ENCODE measurements around the gene FILIP1.

The FILIP1 gene

DNA sequence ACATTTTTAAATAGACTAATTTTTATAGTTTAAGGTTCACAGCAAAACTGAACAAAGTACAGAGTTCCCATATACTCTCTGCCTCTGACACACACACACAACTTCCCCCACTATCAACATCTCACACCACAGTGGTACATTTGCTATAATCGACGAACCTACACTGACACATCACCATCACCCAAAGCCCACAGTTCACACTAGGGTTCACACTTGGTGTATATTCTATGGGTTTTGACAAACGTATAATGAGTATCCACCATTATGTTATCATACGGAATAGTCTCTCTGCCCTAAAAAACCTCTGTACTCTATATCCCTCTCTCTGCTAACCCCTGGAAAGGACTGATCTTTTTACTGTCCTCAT is 224.6 kb downstream of the FILIP1 start:
- DNase-seq = no peak

DNA sequence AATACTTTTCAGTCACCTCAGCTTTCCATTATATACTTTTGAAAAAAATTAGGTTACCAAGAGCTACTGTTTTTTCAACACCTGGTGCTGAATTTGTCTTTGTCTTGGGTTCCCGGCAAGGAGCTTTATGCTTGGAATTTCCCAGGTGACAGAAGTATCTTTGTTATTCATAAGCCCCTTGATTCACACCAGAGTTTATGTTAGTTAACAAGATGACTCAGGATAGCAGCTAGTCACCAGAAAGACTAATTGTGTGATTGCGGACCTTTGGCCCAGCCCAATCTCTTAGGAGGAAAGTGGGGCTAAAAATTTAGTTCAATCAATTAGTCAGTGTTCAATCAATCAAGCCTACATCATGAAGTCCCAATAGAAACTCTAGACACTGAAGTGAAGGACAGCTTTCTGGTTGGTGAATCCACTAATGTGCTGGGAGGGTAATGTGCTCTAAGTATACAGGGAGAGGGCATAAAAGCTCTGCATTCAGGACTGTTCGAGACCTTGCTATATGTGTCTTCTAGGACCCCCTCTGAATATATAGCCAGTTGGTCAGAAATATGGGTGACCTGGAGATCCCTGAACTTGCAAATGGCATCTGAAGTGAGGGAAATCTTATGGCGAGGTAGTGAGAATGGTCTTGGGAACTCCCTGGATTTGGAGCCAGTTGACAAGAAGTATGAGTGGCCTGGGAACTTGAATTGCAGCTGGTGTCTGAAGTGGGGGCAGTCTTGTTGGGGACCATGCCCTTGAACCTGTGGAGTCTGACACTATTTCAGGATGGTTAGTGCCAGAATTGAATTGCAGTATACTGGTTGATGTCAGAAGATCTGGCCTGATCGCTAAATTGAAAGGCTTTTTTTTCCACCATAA is 225.2 kb downstream of the FILIP1 start:
- DNase-seq = no peak

DNA sequence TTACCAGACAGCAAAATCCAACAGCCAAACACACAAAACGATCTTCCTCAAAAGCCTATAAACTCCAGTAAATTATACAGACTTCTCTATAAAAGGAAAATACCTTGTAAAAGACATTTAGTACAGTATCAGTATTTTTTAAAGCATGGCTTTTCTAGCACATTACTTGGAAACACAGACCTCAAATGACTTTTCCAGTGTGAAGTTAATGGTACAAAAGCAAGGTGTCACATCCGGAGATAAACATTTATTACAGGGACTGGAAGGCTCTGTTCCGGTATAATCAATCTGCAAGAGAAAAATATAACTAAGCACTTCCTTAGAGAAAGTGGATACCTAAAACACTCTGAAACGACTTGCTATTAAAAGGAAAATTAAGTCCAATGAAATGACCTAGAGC is 226.1 kb downstream of the FILIP1 start:
- no peak for DNase-seq

DNA sequence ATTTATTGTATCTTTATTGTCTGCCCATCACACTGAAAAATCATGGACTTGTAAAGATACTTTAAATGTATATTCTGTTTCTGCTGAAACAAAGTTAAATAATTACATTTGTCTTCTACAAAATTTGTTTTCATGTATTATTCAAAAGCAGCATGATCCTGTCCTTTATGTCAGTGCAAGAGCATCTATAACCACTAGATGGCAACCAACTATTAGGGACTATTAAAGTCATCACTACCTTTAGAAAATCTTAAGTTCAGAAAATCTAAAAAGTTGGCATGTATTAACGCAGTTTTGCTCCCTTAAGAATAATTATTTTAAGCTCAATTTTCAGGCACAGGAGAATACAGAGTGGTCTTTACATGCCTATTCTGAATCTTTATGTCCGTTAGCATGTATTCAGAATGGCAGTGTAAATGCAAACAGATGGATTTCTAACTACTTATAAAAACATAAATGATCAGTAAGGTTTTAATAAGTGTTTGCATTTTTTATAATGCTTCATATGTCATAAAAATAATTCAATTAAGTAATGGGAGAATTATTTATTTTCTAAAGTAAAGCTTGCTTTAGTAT is 226.8 kb downstream of the FILIP1 start:
- DNase-seq = no peak

DNA sequence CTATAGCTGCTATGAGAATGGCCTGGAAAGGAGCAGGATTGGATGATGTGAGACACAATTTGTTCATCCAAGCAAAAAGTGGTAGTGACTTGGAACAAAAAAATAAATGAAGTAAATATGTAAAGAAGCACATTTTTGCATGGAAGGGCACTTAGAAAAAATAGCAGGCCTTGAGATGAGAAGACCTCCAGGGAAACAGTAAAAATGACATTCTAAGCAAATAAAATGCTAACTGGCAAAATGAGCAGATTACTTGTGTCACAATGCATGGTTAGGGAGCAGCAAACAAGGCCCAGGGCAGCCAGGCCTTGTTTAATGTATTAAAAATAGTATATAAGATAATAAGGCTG is 230.2 kb downstream of the FILIP1 start:
- no peak for DNase-seq

DNA sequence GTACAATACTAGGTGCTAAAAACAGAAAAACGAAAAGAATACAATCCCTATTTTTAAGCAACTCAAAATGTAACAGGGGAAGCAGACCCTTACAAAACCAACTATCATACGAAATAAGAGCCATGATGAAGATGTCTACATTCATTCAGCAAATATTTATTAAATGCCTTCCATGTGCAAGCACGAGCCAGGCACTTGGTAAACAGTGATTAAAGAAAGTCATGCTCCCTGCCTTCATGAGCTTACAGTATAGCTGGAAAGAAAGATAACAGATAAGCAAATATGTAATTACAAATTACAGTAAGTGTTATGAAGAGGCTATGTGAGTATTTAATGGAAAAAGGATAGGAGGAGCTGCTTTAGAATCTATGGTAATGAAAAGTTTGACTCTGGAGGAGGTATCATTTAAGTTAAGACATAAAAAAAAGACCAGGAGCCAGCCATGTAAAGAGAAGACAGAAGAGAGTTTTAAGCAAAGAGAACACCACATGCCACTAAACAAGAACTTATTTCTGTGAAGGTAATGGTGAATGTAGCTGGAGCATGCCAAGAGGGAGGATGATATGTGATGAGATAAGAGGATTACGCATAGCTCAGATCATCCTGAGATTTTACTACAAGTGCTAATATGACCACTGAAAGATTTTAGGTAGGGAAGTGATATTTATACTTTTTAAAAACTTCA is 230.7 kb downstream of the FILIP1 start:
- DNase-seq = no peak

DNA sequence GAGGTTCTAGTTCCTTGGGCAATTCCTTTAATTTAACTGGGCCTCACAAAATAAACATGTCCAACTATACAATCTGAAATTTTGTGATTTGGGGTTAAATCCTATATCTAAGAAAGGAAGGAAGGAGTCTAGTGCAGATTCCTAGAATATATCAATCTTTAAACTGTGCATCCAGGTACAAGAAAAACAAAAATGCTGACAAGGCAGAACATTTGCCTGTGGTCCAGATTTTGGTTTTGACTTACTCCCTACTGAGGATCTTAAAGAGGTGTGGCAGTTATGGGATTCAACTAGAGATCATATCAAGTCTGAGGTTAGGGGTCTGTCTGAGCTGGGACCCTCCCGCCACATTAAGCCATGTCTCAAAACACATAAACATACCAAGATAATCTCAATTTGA is 232.3 kb downstream of the FILIP1 start:
- DNase-seq = no peak

DNA sequence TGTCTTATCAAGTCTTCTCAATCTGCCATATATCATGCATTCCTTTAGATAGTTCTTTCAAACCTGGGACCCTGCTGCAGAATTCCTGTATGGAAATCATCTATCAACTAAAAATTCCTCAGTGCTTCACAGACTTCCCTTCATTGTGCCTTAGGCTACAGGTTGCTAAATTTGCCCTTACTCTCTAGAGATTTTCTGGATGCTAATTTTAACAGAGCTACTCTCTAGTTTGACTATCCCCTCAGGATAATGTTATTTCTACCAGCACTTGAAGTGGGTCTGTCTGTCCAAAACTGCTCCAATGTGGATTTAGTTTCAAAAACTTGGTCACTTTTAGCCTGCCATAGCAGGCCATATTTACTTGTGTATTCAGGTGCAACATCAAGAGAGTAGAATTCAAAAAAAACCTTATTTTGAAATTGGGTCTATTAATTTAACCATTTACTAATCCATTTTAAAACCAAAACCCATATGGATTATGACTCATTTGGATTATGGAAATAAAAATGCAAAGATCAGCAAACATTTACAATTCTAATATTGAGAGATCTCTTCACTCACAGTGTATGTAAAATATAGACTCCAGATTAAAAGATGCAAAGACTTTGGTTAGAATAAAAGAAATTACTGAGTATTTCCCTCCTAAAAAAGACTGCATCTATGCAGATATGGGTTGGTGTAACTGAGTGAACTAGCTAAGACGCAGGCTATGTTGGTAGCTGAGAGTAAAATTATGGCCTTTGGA is 236.1 kb downstream of the FILIP1 start:
- no peak for DNase-seq

DNA sequence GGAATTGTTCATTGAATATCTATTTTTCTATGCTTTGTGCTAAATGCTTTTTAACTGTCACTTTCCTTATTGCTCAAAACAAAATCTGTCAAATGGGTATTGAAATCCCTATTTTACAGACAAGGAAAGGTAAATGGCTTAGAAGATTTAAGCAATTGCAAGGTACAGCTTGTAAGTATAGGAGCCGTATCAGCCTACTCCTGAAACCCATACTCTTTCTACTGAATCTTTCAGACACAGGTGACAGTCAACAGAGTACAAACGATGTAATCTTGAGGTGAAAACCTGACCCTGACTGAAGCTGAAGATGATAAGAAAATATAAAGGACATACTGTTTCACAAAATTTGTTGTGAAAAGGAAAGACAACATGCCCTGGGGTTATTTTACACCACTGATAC is 243.0 kb downstream of the FILIP1 start:
- no peak for DNase-seq

DNA sequence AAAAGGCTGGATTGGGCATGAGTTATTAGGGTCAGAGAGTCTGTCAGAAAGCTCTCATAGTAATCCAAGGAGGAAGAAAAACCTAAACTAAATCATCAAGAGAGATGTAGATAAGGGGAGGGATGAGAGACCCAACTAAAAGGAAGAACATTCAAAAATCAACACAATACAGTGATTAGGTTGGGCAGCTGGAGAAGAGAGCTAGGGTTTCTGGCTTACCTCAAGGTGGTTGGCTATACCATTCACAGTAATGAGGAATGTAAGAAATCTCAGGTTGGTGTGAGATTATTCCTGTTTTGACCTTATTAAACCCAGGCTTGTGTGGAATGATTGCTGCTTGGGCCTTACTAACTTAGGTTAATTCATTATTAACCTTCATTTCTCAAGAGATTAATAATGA is 243.8 kb downstream of the FILIP1 start:
- no peak for DNase-seq

DNA sequence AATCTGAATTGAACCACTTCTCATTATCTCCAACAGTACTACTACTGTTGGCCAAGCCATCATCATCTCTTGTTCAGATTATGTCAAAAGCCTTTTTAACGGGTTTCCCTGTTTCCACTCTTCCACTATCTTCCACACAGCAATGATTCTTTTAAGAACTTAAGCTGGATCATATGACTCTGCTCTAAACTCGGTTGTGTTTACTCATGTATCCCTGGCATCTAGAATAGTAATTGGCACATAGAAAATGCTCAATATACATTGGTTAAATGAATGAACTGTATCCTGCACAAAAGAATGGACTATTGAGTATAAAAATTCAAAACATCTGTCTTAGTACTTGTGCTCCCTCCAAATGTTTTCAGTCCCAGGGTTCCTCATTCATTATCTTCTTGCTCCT is 247.2 kb downstream of the FILIP1 start:
- no peak for DNase-seq

DNA sequence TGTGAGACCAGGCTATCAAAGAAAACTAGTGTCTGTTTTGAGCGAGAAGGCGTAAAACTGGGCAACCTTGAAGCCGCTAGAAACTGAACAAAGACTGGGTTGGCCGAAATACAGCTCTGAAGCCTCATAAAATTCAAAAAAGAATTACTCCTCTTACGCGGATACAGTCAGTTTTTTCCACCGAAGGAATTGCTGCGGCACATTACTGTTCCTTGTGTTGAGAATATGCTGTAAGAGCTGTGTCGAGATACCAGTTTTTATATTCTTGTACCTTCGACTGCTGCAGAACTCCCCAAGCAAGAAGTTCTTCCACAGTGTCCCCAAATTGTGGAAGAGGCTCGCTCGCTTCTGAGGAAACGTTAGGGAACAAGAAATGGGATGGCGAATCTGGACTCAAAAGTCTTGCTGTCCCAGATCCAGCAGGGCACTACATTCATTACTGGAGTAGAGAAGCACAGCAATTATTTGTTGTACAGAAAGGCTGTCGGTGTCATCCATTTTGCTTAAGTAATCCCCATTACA is 249.5 kb downstream of the FILIP1 start:
- DNase-seq = peak in 10 of 56 donors; percentile 8 to 72 (median 44)

DNA sequence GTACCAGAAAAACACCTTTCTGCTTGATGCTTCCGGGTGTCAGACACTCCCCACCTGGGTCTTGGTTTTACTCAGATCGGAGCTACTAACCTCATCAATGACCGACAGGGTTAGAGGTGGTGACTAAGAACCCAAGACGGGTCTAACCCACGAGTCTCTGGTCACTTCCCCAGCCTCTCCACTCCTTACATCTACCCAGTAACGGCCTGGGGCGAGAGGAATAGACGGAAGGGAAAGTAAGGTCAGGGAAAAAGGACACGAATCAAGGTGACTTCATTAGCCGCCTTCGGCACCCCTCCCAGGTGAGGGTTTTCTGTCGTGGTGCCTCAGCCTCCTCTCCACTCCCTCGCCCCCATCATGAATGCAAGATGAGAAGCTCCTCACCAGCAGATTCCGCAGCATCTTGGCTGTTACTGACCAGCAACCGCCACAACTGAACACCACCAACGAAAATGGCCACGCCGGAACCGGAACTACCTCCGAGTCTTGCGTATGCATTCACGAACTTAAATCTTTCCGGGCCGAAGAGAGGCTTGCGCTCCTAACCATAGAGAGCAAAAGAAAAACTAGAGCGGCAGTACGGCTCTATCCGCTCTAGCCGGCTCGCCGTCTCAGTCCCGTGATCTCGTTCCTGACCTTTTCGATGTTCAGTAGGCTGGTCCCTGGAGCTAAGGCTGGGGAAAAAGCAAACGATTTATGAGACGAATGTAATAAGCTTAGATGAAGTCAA is 250.1 kb downstream of the FILIP1 start, which contains the start of gene COX7A2:
TSS of gene COX7A2 (minus strand) at position 469 of the 730 bp plus-strand sequence. CDS start at position 402, 67 bp downstream.
- peak; percentile 43 to 97 (median 90) for DNase-seq
